Peyer's patch (tissue), 4 donors: ENCODE results near the gene KIF18B.

ENCODE experiments used
- CTCF ChIP-seq, 6 experiments: fragments of 450-650 bp in 4 of 6; fragments of 200-600 bp in 2 of 6; sonication (generic) in 1 of 6; IDR thresholded peaks; one replicate each; pipeline ENCODE4 v1.5.1; 2017 to 2019; ENCODE audit warnings: antibody characterized with exemption in 6 of 6, mild to moderate bottlenecking in 3 of 6, moderate library complexity in 1 of 6
- POLR2A ChIP-seq, 2 donors: fragments of 450-650 bp; IDR thresholded peaks; one replicate each; pipeline ENCODE4 v1.5.1; 2017; ENCODE audit warnings: antibody characterized with exemption in 2 of 2, mild to moderate bottlenecking in 2 of 2, moderate library complexity in 2 of 2

DNA sequence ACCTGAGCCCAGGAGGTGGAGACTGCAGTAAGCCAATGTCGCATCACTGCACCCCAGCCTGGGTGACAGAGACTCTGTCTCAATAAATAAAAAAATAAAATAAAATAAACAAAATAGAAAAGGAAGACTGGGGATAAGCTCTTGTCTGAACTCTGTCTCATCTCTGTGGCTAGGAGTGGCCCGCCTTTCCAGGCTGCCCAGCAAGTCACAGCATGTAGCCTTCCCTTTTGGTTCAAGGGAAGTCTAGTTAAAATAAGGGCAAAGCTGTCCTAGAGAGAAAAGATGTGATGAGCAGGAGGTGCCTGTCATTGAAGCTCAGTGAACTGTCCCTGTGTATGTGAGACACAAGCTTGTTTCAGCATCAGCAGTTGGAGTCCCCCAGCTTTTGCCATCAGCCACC is 29.6 kb downstream of the KIF18B start:
- TF ChIP-seq POLR2A (IDR thresholded peaks at IDR 0.05) (no peak), CTCF (IDR thresholded peaks at IDR 0.05) (no peak)
